ENCODE measurements around the gene RTN4RL2.

Gene RTN4RL2

DNA sequence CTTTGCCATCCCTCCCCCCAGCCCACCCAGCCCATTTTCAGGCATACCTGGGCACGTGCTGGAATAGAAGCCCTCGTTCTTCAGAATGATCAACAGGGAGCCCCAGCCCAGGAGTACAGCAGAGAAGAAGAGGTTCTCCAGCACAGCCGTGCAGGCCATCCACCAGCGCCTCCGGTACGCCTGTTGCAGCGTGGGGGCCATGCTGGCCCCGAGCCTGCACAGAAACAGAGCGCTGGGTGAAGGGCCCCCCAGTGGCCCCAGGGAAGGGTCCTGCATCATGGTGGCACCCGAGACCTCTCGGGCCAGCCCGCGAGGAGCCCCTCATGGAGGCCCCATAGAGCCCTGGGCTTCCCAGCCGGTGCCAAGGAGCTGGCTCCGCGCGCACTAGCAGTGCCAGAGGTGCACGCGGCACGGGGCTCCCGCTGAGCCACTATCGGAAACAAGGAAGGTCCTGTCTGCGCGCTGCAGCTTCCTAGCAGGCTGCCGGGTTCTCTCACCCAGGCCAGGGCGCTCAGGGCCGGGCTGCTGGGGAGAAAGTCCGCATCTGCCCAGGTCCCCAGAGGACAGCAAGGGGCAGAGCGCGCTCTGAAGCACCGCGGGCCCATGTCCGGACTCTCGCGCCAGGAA, 53.7 kb downstream of the RTN4RL2 start:
- no peak for DNase-seq (ENCODE audit: extremely low read depth, low read depth)

GRCh38 chr11:57514538-57515331, 54.4 kb downstream of the RTN4RL2 start:
- TF ChIP-seq, protein P1, sequence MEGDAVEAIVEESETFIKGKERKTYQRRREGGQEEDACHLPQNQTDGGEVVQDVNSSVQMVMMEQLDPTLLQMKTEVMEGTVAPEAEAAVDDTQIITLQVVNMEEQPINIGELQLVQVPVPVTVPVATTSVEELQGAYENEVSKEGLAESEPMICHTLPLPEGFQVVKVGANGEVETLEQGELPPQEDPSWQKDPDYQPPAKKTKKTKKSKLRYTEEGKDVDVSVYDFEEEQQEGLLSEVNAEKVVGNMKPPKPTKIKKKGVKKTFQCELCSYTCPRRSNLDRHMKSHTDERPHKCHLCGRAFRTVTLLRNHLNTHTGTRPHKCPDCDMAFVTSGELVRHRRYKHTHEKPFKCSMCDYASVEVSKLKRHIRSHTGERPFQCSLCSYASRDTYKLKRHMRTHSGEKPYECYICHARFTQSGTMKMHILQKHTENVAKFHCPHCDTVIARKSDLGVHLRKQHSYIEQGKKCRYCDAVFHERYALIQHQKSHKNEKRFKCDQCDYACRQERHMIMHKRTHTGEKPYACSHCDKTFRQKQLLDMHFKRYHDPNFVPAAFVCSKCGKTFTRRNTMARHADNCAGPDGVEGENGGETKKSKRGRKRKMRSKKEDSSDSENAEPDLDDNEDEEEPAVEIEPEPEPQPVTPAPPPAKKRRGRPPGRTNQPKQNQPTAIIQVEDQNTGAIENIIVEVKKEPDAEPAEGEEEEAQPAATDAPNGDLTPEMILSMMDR (IDR thresholded peaks at IDR 0.05; ENCODE audit: low read depth, low read length) = no peak
- no peak for DNase-seq (ENCODE audit: extremely low read depth, low read depth)

More for the DNA sequence above, 53.7 kb downstream of the RTN4RL2 start:
- TF ChIP-seq, protein P1 (IDR thresholded peaks at IDR 0.05; ENCODE audit: low read depth, low read length) = no peak

GRCh38 chr11:57515332-57516060, 55.2 kb downstream of the RTN4RL2 start, which contains the start of gene SLC43A1:
Gene SLC43A1, minus strand, starts transcription at chr11:57515702. Its CDS starts 1,591 bp downstream, at chr11:57514111.
- no peak for DNase-seq (ENCODE audit: extremely low read depth, low read depth)
- TF ChIP-seq, protein P1 (IDR thresholded peaks at IDR 0.05; ENCODE audit: low read depth, low read length) = no peak

DNA sequence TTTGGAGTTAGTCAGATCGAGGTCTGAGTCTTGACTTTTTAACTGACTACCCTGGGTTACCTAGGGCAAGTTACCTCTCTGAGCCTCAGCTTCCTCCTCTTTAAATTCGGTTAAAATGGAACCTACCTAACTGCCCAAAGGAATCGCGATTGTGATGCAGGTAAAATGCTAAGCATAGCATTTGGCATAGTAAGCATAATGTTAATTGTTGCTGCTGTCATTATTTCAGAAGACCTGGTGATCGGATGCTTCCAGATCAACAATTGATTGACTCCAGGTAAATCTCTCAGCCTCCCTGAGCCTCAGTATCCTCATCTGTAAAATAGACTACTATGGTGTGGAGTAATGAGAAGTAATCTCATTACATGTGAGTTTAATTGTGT, 55.7 kb downstream of the RTN4RL2 start:
- TF ChIP-seq, protein P1 (IDR thresholded peaks at IDR 0.05; ENCODE audit: low read depth, low read length) = no peak
- DNase-seq (ENCODE audit: extremely low read depth, low read depth) = no peak

- TF ChIP-seq, protein P1 (IDR thresholded peaks at IDR 0.05; ENCODE audit: low read depth, low read length) = no peak
- DNase-seq (ENCODE audit: extremely low read depth, low read depth) = no peak
Observed at GRCh38 chr11:57521116-57521515, 60.8 kb downstream of the RTN4RL2 start.

DNA sequence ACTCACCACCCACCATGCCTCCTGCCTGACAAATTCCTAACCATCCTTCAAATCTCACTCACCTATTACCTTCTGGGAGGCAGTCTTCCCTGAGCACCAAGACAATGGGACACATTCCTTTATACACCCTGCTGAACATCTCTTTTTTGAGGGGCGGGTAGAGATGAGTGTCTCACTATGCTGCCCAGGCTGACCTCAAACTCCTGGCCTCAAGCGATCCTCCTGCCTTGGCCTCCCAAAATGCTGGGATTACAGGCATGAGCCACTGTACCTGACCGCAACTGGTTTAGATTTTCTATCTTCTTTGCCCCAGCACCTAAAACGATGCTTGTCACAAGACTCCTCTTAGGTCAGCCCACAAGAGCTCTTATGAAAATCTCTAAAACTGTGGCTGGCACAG, 63.1 kb downstream of the RTN4RL2 start:
- TF ChIP-seq, protein P1 (IDR thresholded peaks at IDR 0.05; ENCODE audit: low read depth, low read length) = no peak
- DNase-seq (ENCODE audit: extremely low read depth, low read depth) = no peak
